H1 (cell line): Measurements from ENCODE around the gene CCDC107. TPM values are rescaled to one million over a fixed set of nuclear protein-coding genes. Genes with fewer than 3 reads are reported as not detected.
A peak's percentile ranks its signal among the peaks of the same experiment; 100 is the strongest.

Experiments used
- CTCF ChIA-PET: fragments of 300-600 bp; sonication (Branson Sonifier 250); formaldehyde crosslinking; loops from one replicate; lab custom pipeline; 2021; ENCODE audit not compliant: partially characterized antibody; lab: Charles Lee
- POLR2A ChIA-PET: fragments of 300-600 bp; sonication (Branson Sonifier 250); formaldehyde crosslinking; loops from one replicate; lab custom pipeline; 2021; ENCODE audit warnings: inconsistent platforms; ENCODE audit not compliant: partially characterized antibody; lab: Charles Lee
- DNase-seq, 2 experiments: peaks; one replicate each; pipeline versions ENCODE4 v3.0.0 to v3.0.0-alpha.2; 2010 to 2022; ENCODE audit warnings: low spot score in 2 of 2, low read depth in 1 of 2, mixed read lengths in 1 of 2
- FAIRE-seq: peaks from 2 replicates; lab custom pipeline; 2011; peaks lifted over from hg19 to GRCh38; lab: Jason Lieb, UNC
- H2AFZ ChIP-seq: 2 replicates; pipeline ENCODE4 v1.8.1; 2012; ENCODE audit warnings: low read length, inconsistent platforms
- H2AK5ac ChIP-seq: 2 replicates; pipeline ENCODE4 v1.6.1; 2013; ENCODE audit warnings: low read depth, low read length
- H2BK120ac ChIP-seq: replicated peaks from 2 replicates; pipeline ENCODE3; 2013; ENCODE audit warnings: low read depth, low read length, inconsistent platforms
- H2BK12ac ChIP-seq: 2 replicates; pipeline ENCODE4 v1.6.1; 2013; ENCODE audit warnings: low read depth, low read length
- H2BK15ac ChIP-seq: 2 replicates; pipeline ENCODE4 v1.6.1; 2013; ENCODE audit warnings: low read length
- H2BK20ac ChIP-seq: 2 replicates; pipeline ENCODE4 v1.6.1; 2013; ENCODE audit warnings: low read length
- H2BK5ac ChIP-seq: 2 replicates; pipeline ENCODE4 v1.6.1; 2013; ENCODE audit warnings: low read depth, low read length
- H3K14ac ChIP-seq: 2 replicates; pipeline ENCODE4 v1.6.1; 2013; ENCODE audit warnings: inconsistent platforms; ENCODE audit not compliant: insufficient read length
- H3K18ac ChIP-seq: 2 replicates; pipeline ENCODE4 v1.6.1; 2013; ENCODE audit warnings: low read length; ENCODE audit errors: extremely low read depth
- H3K23ac ChIP-seq: 2 replicates; pipeline ENCODE4 v1.6.1; 2013; ENCODE audit warnings: inconsistent platforms; ENCODE audit not compliant: insufficient read length
- H3K23me2 ChIP-seq: 2 replicates; pipeline ENCODE4 v1.6.1; 2013; ENCODE audit warnings: low read depth, low read length
- H3K27ac ChIP-seq: 2 replicates; pipeline ENCODE4 v1.6.1; 2011; ENCODE audit warnings: low read depth, low read length, inconsistent platforms
- H3K27me3 ChIP-seq, 4 experiments: replicated peaks in 1 of 4; 1 replicate in 1 of 4; 2 replicates in 3 of 4; pipeline versions ENCODE4 v1.6.1 to v1.8.1; 2011 to 2013; ENCODE audit warnings: low read length in 3 of 4, mild to moderate bottlenecking in 3 of 4, inconsistent platforms in 2 of 4, mixed read lengths in 2 of 4, moderate library complexity in 1 of 4; ENCODE audit not compliant: control insufficient read depth in 3 of 4, insufficient read depth in 3 of 4; ENCODE audit errors: extremely low read depth in 1 of 4
- H3K36me3 ChIP-seq, 4 experiments: 2 replicates each; pipeline versions ENCODE4 v1.6.1 to v1.8.1; 2011 to 2013; ENCODE audit warnings: mild to moderate bottlenecking in 4 of 4, low read length in 3 of 4, moderate library complexity in 2 of 4, control low read depth in 1 of 4, inconsistent platforms in 1 of 4; ENCODE audit not compliant: insufficient read depth in 4 of 4, control insufficient read depth in 2 of 4
- H3K4ac ChIP-seq: replicated peaks from 2 replicates; pipeline ENCODE3; 2013; ENCODE audit warnings: low read length, low read depth, mixed read lengths, inconsistent platforms; ENCODE audit not compliant: insufficient read length
- H3K4me1 ChIP-seq, 4 experiments: replicated peaks in 1 of 4; 1 replicate in 1 of 4; 2 replicates in 3 of 4; pipeline versions ENCODE4 v1.6.1 to v1.8.1; 2011 to 2013; ENCODE audit warnings: low read length in 3 of 4, inconsistent platforms in 2 of 4, mixed read lengths in 1 of 4; ENCODE audit not compliant: insufficient read depth in 4 of 4, control insufficient read depth in 3 of 4
- H3K4me2 ChIP-seq, 2 experiments: 2 replicates each; pipeline versions ENCODE4 v1.6.1 to v1.8.1; 2011 to 2013; ENCODE audit warnings: low read depth in 2 of 2, low read length in 2 of 2, control low read depth in 1 of 2, inconsistent platforms in 1 of 2, mild to moderate bottlenecking in 1 of 2; ENCODE audit not compliant: insufficient read depth in 1 of 2
- H3K4me3 ChIP-seq, 4 experiments: fragments of 200-600, 300-600 bp in 1 of 4; sonication (generic), shearing (Covaris generic), sonication (Bioruptor Twin) in 1 of 4; 2 replicates each; pipeline versions ENCODE4 v1.5.1 to v1.8.1; 2011 to 2016; ENCODE audit warnings: low read length in 4 of 4, low read depth in 3 of 4, control low read depth in 2 of 4, inconsistent platforms in 2 of 4, mild to moderate bottlenecking in 2 of 4, mixed read lengths in 1 of 4, moderate library complexity in 1 of 4; ENCODE audit not compliant: insufficient read depth in 2 of 4; ENCODE audit errors: extremely low read depth in 1 of 4
- H3K56ac ChIP-seq: replicated peaks from 2 replicates; pipeline ENCODE3; 2013; ENCODE audit warnings: low read depth, mild to moderate bottlenecking, mixed read lengths, low read length, inconsistent platforms; ENCODE audit not compliant: insufficient read length
- H3K79me1 ChIP-seq: 2 replicates; pipeline ENCODE4 v1.6.1; 2013; ENCODE audit warnings: low read depth, low read length, control low read depth
- H3K79me2 ChIP-seq, 2 experiments: 2 replicates each; pipeline versions ENCODE4 v1.6.1 to v1.8.1; 2012 to 2013; ENCODE audit warnings: low read length in 2 of 2, mild to moderate bottlenecking in 2 of 2, inconsistent platforms in 1 of 2; ENCODE audit not compliant: insufficient read depth in 2 of 2, control insufficient read depth in 1 of 2
- H3K9ac ChIP-seq, 4 experiments: replicated peaks in 1 of 4; 1 replicate in 1 of 4; 2 replicates in 3 of 4; pipeline versions ENCODE4 v1.6.1 to v1.8.1; 2011 to 2013; ENCODE audit warnings: low read depth in 3 of 4, low read length in 3 of 4, control low read depth in 2 of 4, mild to moderate bottlenecking in 2 of 4, moderate library complexity in 2 of 4, inconsistent platforms in 1 of 4; ENCODE audit errors: extremely low read depth in 1 of 4
- H3K9me3 ChIP-seq, 2 experiments: 2 replicates each; pipeline versions ENCODE4 v1.6.1 to v1.8.1; 2012 to 2013; ENCODE audit warnings: mild to moderate bottlenecking in 2 of 2, moderate library complexity in 2 of 2, control low read depth in 1 of 2, inconsistent platforms in 1 of 2, low read depth in 1 of 2, low read length in 1 of 2, mixed read lengths in 1 of 2; ENCODE audit not compliant: insufficient read depth in 2 of 2
- H4K20me1 ChIP-seq, 2 experiments: replicated peaks in 1 of 2; 2 replicates each; pipeline versions ENCODE3 to v1.8.1; 2011 to 2013; ENCODE audit warnings: inconsistent platforms in 2 of 2, low read length in 2 of 2, mild to moderate bottlenecking in 1 of 2; ENCODE audit not compliant: insufficient read depth in 2 of 2, control insufficient read depth in 1 of 2
- H4K5ac ChIP-seq: 2 replicates; pipeline ENCODE4 v1.6.1; 2013; ENCODE audit warnings: low read length, low read depth, mixed read lengths, inconsistent platforms; ENCODE audit not compliant: insufficient read length
- H4K8ac ChIP-seq: 2 replicates; pipeline ENCODE4 v1.8.0; 2013; ENCODE audit warnings: mild to moderate bottlenecking, moderate library complexity, low read length, inconsistent platforms; ENCODE audit not compliant: insufficient read depth; ENCODE audit errors: extremely low read depth
- H4K91ac ChIP-seq: replicated peaks from 2 replicates; pipeline ENCODE3; 2013; ENCODE audit warnings: low read length, mixed read lengths, inconsistent platforms; ENCODE audit not compliant: insufficient read length
- ASH2L ChIP-seq: fragments of 200-600, 300-600 bp; sonication (generic); IDR thresholded peaks from one replicate; pipeline ENCODE4 v1.7.1; 2017; ENCODE audit warnings: low read length
- BACH1 ChIP-seq: IDR thresholded peaks from 2 replicates; pipeline ENCODE4 v1.6.1; 2012; ENCODE audit warnings: low read length, improper control_type of control experiment
- CBX5 ChIP-seq: fragments of 300-800, 300-1000 bp; sonication (generic); IDR thresholded peaks from 2 replicates; pipeline ENCODE4 v1.7.1; 2016; ENCODE audit warnings: antibody characterized with exemption, low read length, low read depth
- CEBPB ChIP-seq: IDR thresholded peaks from 2 replicates; pipeline ENCODE4 v1.6.1; 2012; ENCODE audit warnings: low read depth, low read length
- NRF1 ChIP-seq: IDR thresholded peaks from 2 replicates; pipeline ENCODE4 v1.6.1; 2011; ENCODE audit warnings: mild to moderate bottlenecking, low read depth, low read length, improper control_type of control experiment
- SIRT6 ChIP-seq: IDR thresholded peaks from one replicate; pipeline ENCODE4 v1.7.1; 2012; ENCODE audit warnings: low read length, inconsistent platforms
- SP1 ChIP-seq: IDR thresholded peaks from 2 replicates; pipeline ENCODE4 v1.6.1; 2011; ENCODE audit warnings: low read depth, low read length
- SRF ChIP-seq: IDR thresholded peaks from 2 replicates; pipeline ENCODE4 v1.6.1; 2011; ENCODE audit warnings: mild to moderate bottlenecking, low read depth, low read length, moderate library complexity
- TAF1 ChIP-seq: IDR thresholded peaks from 2 replicates; pipeline ENCODE4 v1.6.1; 2011; ENCODE audit warnings: mild to moderate bottlenecking, low read depth, low read length
- TAF7 ChIP-seq: optimal IDR thresholded peaks from 2 replicates; pipeline ENCODE3; 2011; ENCODE audit warnings: low read depth, mild to moderate bottlenecking, inconsistent platforms, low read length, moderate library complexity, borderline replicate concordance
- YY1 ChIP-seq: IDR thresholded peaks from 2 replicates; pipeline ENCODE4 v1.6.1; 2011; ENCODE audit warnings: low read depth, mild to moderate bottlenecking, low read length
- WGBS, 2 experiments: shearing (Covaris generic) in 1 of 2; methylation state at CpG; one replicate each; pipeline versions ENCODE4 v1.1.6 to v1.1.7; 2013 to 2015; ENCODE audit warnings: low lambda C conversion rate in 2 of 2, mixed read lengths in 2 of 2, inconsistent platforms in 1 of 2, low coverage in 1 of 2, missing lambda C conversion rate in 1 of 2; ENCODE audit not compliant: insufficient replicate concordance in 2 of 2, insufficient coverage in 1 of 2, insufficient read length in 1 of 2; ENCODE audit errors: extremely low coverage in 1 of 2, missing lambda C conversion rate in 1 of 2; 5-methylcytosine and 5-hydroxymethylcytosine counted together
- polyA plus RNA-seq, 7 experiments: library from polyadenylated mRNA; depleted of rRNA in 3 of 7; stranded (reverse) in 5 of 7; unstranded in 2 of 7; fragments of >200 nt in 5 of 7; fragments of 200-250 nt in 2 of 7; gene quantifications; 1 replicate in 5 of 7; 2 replicates in 1 of 7; 4 replicates in 1 of 7; pipeline versions ENCODE4 v1.2.1 to v1.2.3, GENCODE V29; 2011 to 2013; ENCODE audit warnings: missing spikeins in 2 of 7, mixed read lengths in 2 of 7
- total RNA-seq: library from RNA; stranded (reverse); fragmentation: NEBNext Ultra II Directional; extraction: Animal tissue kit (Norgen Biotek cat#: 25700); gene quantifications from 2 replicates; pipeline ENCODE4 v1.2.1, GENCODE V29; 2021
- TF ChIP-seq, protein P1 (sequence below): IDR thresholded peaks from 2 replicates; pipeline ENCODE4 v1.6.1; 2012; ENCODE audit warnings: inconsistent platforms

Gene CCDC107
- total and polyA plus RNA-seq, 2 of the 8 experiments (the other 6 are each of a cell fraction or from before 2014, with no cell fraction given): 8.2 to 9.0 TPM

DNA sequence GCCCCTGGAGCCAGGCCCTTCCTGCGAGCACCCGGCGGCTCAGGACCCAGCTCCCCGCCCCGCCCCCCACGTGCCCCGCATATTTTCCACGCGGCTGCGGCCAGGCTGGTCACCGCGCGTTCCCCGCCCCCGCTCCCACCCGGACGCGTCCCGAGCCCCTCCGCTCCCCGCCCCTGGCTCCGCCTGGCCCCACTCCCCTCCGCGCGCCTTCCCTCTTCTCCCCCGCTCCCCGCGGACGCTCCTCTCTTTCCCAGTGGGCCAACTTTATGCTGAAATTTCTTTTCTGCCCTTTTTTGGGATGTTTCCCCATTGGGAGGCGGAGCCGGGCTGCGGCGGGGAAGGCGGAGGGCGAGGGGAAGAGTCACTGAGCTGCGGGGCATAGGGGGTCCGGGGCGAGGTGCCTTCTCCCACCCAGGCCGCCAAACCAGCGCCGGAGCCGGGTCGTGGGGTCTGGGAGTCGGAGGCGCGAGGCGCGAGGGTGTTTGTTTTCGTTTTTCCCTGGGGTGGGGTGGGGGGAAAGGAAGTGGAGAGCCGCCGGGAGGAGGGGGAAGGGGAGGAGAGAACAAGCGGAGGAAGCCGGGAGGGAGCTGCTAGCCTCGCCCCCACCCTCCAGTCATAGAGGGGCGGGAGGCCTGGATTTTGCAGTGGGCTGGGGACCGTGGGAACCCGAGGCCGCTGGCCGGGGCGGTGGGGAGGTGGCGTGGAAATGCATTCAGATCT, 32.7 kb downstream of the CCDC107 start:
- FAIRE-seq: no peak
- H3K79me2 ChIP-seq: peaks cover 0 to 21% of the 10 kb centered on the region in 2 experiments; a peak in 2 of 4 replicates
- CTCF ChIA-PET: interaction anchor here (0.8 to 14.1 kb wide), 12 partner anchors 10 to 213 kb away, joined by 3 to 347 read pairs (median 7); partner anchors contain the start of genes ARHGEF39, CA9, CCDC107 and RMRP
- TF ChIP-seq CEBPB: no peak
- TF ChIP-seq BACH1: no peak
- no peak for TF ChIP-seq SIRT6
- TF ChIP-seq, protein P1, sequence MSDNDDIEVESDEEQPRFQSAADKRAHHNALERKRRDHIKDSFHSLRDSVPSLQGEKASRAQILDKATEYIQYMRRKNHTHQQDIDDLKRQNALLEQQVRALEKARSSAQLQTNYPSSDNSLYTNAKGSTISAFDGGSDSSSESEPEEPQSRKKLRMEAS: 0 out of 2 replicates have a peak, but pooled peaks have one; percentile 27
- peak; percentile 74 for TF ChIP-seq SRF
- no peak for TF ChIP-seq CBX5
- peak; percentile 80 for TF ChIP-seq ASH2L
- TF ChIP-seq SP1: no peak
- TF ChIP-seq TAF7: peak; percentile 39
- TF ChIP-seq TAF1: peak; percentile 17; the same call in 1 of the 2 replicates
- TF ChIP-seq NRF1: no peak
- no peak for TF ChIP-seq YY1

More for the DNA sequence above, 32.7 kb downstream of the CCDC107 start:
- 1% methylated on average over 26 of the region's 61 CpGs; no CpG with 5 or more reads in 1 of the 2 experiments for WGBS, 2 experiments
- Histone ChIP-seq H4K8ac (no peak overlapping the region), H2BK5ac (peak overlapping the region; percentile 60; the same call in 1 of the 2 replicates), H3K56ac (peak overlapping the region; percentile 46), H4K20me1 (peaks cover 5 to 8% of the 10 kb centered on the region in 2 experiments), H3K4me2 (peak overlapping the region; percentile 84 to 90), H2BK120ac (no peak overlapping the region), H2AK5ac (no peak overlapping the region), H3K79me1 (peaks cover 2% of the 10 kb centered on the region; the same call in 1 of the 2 replicates), H3K4ac (peak overlapping the region; percentile 4), H2BK12ac (peak overlapping the region; percentile 45; the same call in 1 of the 2 replicates), H4K91ac (no peak overlapping the region), H3K18ac (peak overlapping the region; percentile 88), H3K9ac (peak overlapping the region in 2 of 4 experiments; percentile 12 to 45; a peak in 1 of 7 replicates), H2BK15ac (0 out of 2 replicates have a peak overlapping the region, but pooled peaks have one; percentile 98), H3K36me3 (peaks cover 0 to 7% (median 5%) of the 10 kb centered on the region in 4 experiments; a peak in 5 of 8 replicates), H3K27ac (no peak overlapping the region), H2BK20ac (0 out of 2 replicates have a peak overlapping the region, but pooled peaks have one; percentile 1), H3K23ac (no peak overlapping the region), H3K14ac (no peak overlapping the region), H2AFZ (peak overlapping the region; percentile 95), H3K23me2 (peaks cover 12% of the 10 kb centered on the region), H3K4me1 (peaks cover 6 to 15% (median 8%) of the 10 kb centered on the region in 4 experiments; a peak in 6 of 7 replicates), H4K5ac (peak overlapping the region; percentile 62), H3K4me3 (peak overlapping the region; percentile 72 to 99 (median 82)), H3K27me3 (no peaks in the 10 kb centered on the region), H3K9me3 (no peaks in the 10 kb centered on the region)
- POLR2A ChIA-PET: interaction anchor here (0.9 to 14.9 kb wide), 19 partner anchors 10 to 611 kb away, joined by 3 to 158 read pairs (median 5); partner anchors contain the start of genes ARHGEF39, CA9, CCDC107 and CREB3
- DNase-seq: peak in 1 of 2 experiments; percentile 84
